ENCODE measurements around the gene ZSWIM7.

The ZSWIM7 gene

DNA sequence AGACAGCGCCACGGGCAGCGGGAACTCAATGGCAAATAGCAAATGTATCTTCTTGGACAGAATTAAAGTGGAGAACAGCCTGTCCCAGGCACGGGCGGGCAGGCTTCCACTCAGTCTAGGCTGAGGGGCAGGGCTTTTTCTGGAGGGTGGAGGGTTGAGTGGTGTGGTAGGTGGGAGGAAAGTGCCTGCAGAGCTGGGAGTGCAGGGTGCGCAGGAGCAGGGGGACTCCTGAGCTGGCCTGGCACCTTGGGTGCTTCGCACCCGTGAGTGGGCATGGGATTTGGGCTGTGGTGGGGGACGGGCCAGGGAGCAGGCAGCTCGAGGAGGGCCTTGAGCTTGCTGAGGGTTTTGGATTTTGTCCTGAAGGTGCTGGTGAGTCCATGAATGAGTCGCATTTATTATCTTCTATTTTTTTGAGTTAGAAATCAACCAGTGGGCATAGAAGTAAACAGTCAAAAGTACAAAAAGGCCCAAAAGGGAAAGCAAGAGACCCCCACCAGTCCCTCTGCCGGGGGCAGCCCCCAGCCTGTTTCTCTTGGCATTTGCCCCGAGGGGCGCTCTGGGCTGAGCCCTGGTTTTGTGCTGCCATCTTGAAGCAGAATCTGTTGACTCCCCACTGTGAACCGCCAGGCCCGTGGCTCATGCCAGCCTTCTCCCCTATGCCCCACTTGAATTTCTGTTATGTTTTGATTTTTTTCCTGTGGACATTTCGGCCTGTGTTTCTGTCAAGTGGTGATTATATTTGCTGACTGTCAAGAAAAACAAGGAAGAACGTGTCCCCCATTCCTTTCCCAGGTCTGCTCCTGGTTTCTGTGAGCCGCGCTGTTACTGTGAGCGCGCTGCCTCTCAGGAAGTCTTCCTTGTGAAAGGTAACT, 46.4 kb downstream of the ZSWIM7 start:
- no peaks in the 10 kb centered on the region for H3K79me2 ChIP-seq (ENCODE audit: control insufficient read depth, low read length)

GRCh38 chr17:15952048-15952532, 47.4 kb downstream of the ZSWIM7 start:
- H3K27ac ChIP-seq (ENCODE audit: low read depth, low read length) = no peak overlapping the region
- no peak overlapping the region for H3K4me3 ChIP-seq (ENCODE audit: low read length)
- no peaks in the 10 kb centered on the region for H3K9me3 ChIP-seq (ENCODE audit: control insufficient read depth, insufficient read depth, low read length)
- no peaks in the 10 kb centered on the region for H3K27me3 ChIP-seq (ENCODE audit: control insufficient read depth, low read length)
- no peaks in the 10 kb centered on the region for H3K79me2 ChIP-seq (ENCODE audit: control insufficient read depth, low read length)
- no peaks in the 10 kb centered on the region for H3K36me3 ChIP-seq (ENCODE audit: control insufficient read depth, low read length)
- H3F3A ChIP-seq (ENCODE audit: control insufficient read depth, insufficient read depth) = no peaks in the 10 kb centered on the region
- no peaks in the 10 kb centered on the region for H4K20me1 ChIP-seq (ENCODE audit: control insufficient read depth, insufficient read depth, low read depth, low read length)
- TF ChIP-seq EZH2phosphoT487 (IDR thresholded peaks at IDR 0.05; ENCODE audit: borderline replicate concordance, low read length) (no peak), CTCF (IDR thresholded peaks at IDR 0.05; ENCODE audit: low read depth, low read length, poor library complexity, severe bottlenecking) (no peak)
- no peak overlapping the region for H3K4me2 ChIP-seq (ENCODE audit: low read length)
- H3K4me1 ChIP-seq (ENCODE audit: control insufficient read depth, low read length) = no peaks in the 10 kb centered on the region
- no peaks in the 10 kb centered on the region for H3K9me2 ChIP-seq (replicated peaks; ENCODE audit: control insufficient read depth, low read length)

More for the DNA sequence above, 46.4 kb downstream of the ZSWIM7 start:
- H4K20me1 ChIP-seq (ENCODE audit: control insufficient read depth, insufficient read depth, low read depth, low read length) = no peaks in the 10 kb centered on the region
- TF ChIP-seq CTCF (IDR thresholded peaks at IDR 0.05; ENCODE audit: low read depth, low read length, poor library complexity, severe bottlenecking) = no peak
- no peak for TF ChIP-seq EZH2phosphoT487 (IDR thresholded peaks at IDR 0.05; ENCODE audit: borderline replicate concordance, low read length)
- H3K4me2 ChIP-seq (ENCODE audit: low read length) = no peak overlapping the region
- H3K36me3 ChIP-seq (ENCODE audit: control insufficient read depth, low read length) = no peaks in the 10 kb centered on the region
- H3F3A ChIP-seq (ENCODE audit: control insufficient read depth, insufficient read depth) = no peaks in the 10 kb centered on the region
- H3K4me1 ChIP-seq (ENCODE audit: control insufficient read depth, low read length) = no peaks in the 10 kb centered on the region
- no peaks in the 10 kb centered on the region for H3K9me3 ChIP-seq (ENCODE audit: control insufficient read depth, insufficient read depth, low read length)
- H3K27me3 ChIP-seq (ENCODE audit: control insufficient read depth, low read length) = no peaks in the 10 kb centered on the region
- no peak overlapping the region for H3K27ac ChIP-seq (ENCODE audit: low read depth, low read length)
- H3K9me2 ChIP-seq (replicated peaks; ENCODE audit: control insufficient read depth, low read length) = no peaks in the 10 kb centered on the region
- H3K4me3 ChIP-seq (ENCODE audit: low read length) = no peak overlapping the region

DNA sequence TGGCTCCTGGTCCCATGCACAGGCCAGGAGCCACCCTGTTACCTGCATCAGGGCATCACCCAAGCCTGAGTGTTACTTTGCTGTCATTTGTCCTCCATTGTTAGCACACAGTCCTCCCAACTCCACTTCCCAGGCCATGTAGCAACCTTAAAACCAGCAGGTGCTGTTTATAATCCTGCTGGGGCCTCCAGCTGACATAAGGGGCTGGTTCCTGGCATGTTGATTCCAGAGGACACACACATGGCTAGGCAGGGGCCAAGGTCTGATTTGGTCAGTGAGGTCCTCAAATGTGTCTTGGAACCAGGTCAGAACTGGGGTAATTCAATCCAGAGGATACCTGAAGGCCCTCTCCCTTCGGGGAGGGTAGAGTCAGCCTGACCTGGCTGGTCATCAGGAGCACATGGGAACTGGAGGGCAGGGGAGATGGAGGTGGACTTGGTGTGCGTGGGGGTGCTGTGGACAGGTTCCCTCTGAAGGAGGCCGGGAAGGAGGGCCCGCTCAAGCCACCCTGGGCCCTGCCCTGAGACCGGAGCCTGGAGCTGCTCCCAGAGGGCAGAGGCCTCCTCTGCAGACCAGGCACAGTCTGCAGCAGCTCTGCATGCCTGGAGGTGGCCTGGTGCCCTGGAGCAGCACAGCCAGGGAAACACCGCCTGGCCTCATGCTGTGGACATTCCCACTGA, 48.0 kb downstream of the ZSWIM7 start:
- no peak overlapping the region for H3K27ac ChIP-seq (ENCODE audit: low read depth, low read length)
- no peak overlapping the region for H3K4me2 ChIP-seq (ENCODE audit: low read length)

More for the DNA sequence above, 48.0 kb downstream of the ZSWIM7 start:
- Histone ChIP-seq H3K9me2 (replicated peaks; ENCODE audit: control insufficient read depth, low read length) (no peaks in the 10 kb centered on the region), H3K4me3 (ENCODE audit: low read length) (no peak overlapping the region), H3K4me1 (ENCODE audit: control insufficient read depth, low read length) (no peaks in the 10 kb centered on the region), H3K27me3 (ENCODE audit: control insufficient read depth, low read length) (no peaks in the 10 kb centered on the region), H3K36me3 (ENCODE audit: control insufficient read depth, low read length) (no peaks in the 10 kb centered on the region), H4K20me1 (ENCODE audit: control insufficient read depth, insufficient read depth, low read depth, low read length) (no peaks in the 10 kb centered on the region), H3F3A (ENCODE audit: control insufficient read depth, insufficient read depth) (no peaks in the 10 kb centered on the region), H3K79me2 (ENCODE audit: control insufficient read depth, low read length) (no peaks in the 10 kb centered on the region), H3K9me3 (ENCODE audit: control insufficient read depth, insufficient read depth, low read length) (no peaks in the 10 kb centered on the region)
- no peak for TF ChIP-seq CTCF (IDR thresholded peaks at IDR 0.05; ENCODE audit: low read depth, low read length, poor library complexity, severe bottlenecking)
- no peak for TF ChIP-seq EZH2phosphoT487 (IDR thresholded peaks at IDR 0.05; ENCODE audit: borderline replicate concordance, low read length)

Measured in DOHH2 (cell line).